HG03460 (cell line): Measurements from ENCODE around the gene LYZL4.

Experiments used
- ATAC-seq: cut with Tn5 transposase; IDR thresholded peaks from one replicate; pipeline ENCODE4 v1.9.1; 2021; ENCODE audit not compliant: unreplicated experiment

Gene LYZL4

GRCh38 chr3:42428830-42429229 is 18.4 kb upstream of the LYZL4 start:
- no peak for ATAC-seq

GRCh38 chr3:42425736-42426407 is 15.5 kb upstream of the LYZL4 start:
- no peak for ATAC-seq

- no peak for ATAC-seq
Measured at GRCh38 chr3:42424911-42425310, 14.5 kb upstream of the LYZL4 start.

GRCh38 chr3:42421818-42422796 is 11.7 kb upstream of the LYZL4 start:
- ATAC-seq, result no peak

- no peak for ATAC-seq
Measured at GRCh38 chr3:42419563-42419962, 9.2 kb upstream of the LYZL4 start.

GRCh38 chr3:42412526-42413155 is 2.2 kb upstream of the LYZL4 start:
- ATAC-seq, result no peak

GRCh38 chr3:42411429-42411828 is 1.0 kb upstream of the LYZL4 start:
- ATAC-seq, result no peak

GRCh38 chr3:42408156-42408555 is 2.3 kb downstream of the LYZL4 start:
- ATAC-seq, result no peak

GRCh38 chr3:42406727-42407450 is 3.5 kb downstream of the LYZL4 start:
- no peak for ATAC-seq

GRCh38 chr3:42405857-42406256 is 4.6 kb downstream of the LYZL4 start:
- no peak for ATAC-seq

GRCh38 chr3:42403737-42404136 is 6.7 kb downstream of the LYZL4 start:
- no peak for ATAC-seq

GRCh38 chr3:42402394-42403096 is 7.9 kb downstream of the LYZL4 start:
- ATAC-seq, result no peak

GRCh38 chr3:42398080-42398479 is 12.3 kb downstream of the LYZL4 start:
- no peak for ATAC-seq

GRCh38 chr3:42397644-42398043 is 12.8 kb downstream of the LYZL4 start:
- no peak for ATAC-seq

GRCh38 chr3:42394579-42395288 is 15.7 kb downstream of the LYZL4 start:
- ATAC-seq, result no peak

- no peak for ATAC-seq
Measured at GRCh38 chr3:42387802-42388651, 22.4 kb downstream of the LYZL4 start.

- ATAC-seq, result no peak
Measured at GRCh38 chr3:42381551-42382082, 28.8 kb downstream of the LYZL4 start.

GRCh38 chr3:42377681-42378080 is 32.7 kb downstream of the LYZL4 start:
- ATAC-seq, result no peak
